Glomerular endothelial cell (primary cell): ENCODE data around the gene RNF215. TPM values are rescaled to one million over a fixed set of nuclear protein-coding genes. Genes with fewer than 3 reads are reported as not detected.
"Not testable (repeated sequence)": the region's sequence is repeated elsewhere in the genome, so short reads cannot be mapped to it uniquely, and the experiment has no call there.

Experiments used
- DNase-seq: peaks from one replicate; pipeline ENCODE4 v3.0.0-alpha.2; 2011; ENCODE audit warnings: low read depth, low spot score; ENCODE audit errors: extremely low read depth
- total RNA-seq: library from RNA; depleted of rRNA; stranded (reverse); fragments of >200 nt; gene quantifications from 2 replicates; pipeline ENCODE4 v1.2.3, GENCODE V29; 2015

The RNF215 gene
- total RNA-seq, 1 donor from 2014 or later: 18.8 TPM

DNA sequence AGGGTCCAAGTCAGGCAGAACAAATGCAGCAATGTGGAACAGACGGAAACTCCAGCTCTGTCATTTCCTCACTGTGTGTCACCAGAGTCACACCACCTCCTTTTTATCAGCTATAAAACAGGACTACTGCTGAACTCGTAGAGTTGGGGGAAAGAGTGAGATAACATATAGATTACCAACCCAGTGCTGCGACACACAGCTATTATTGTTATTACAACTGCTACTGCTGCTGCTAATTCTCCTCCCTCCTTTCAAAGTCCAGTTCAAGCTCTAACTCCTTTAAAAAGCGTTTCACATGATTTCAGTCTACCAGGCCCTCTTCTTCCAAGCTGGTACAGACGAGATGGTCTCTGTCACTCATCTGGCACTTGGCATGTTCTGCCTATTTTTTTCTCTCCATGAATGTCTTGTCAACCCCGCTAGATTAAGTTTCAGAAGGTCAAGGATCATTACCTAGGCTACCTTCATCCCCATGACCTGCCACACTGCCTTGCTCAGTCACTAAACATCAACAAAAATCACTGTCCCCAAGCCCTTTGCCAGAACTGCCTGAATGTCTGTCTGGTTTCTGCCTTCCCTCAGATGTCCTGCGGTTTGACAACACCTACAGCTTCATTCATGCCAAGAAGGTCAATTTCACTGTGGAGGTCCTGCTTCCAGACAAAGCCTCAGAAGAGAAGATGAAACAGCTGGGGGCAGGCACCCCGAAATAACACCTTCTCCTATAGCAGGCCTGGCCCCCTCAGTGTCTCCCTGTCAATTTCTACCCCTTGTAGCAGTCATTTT, 34.7 kb upstream of the RNF215 start:
- no peak for DNase-seq

DNA sequence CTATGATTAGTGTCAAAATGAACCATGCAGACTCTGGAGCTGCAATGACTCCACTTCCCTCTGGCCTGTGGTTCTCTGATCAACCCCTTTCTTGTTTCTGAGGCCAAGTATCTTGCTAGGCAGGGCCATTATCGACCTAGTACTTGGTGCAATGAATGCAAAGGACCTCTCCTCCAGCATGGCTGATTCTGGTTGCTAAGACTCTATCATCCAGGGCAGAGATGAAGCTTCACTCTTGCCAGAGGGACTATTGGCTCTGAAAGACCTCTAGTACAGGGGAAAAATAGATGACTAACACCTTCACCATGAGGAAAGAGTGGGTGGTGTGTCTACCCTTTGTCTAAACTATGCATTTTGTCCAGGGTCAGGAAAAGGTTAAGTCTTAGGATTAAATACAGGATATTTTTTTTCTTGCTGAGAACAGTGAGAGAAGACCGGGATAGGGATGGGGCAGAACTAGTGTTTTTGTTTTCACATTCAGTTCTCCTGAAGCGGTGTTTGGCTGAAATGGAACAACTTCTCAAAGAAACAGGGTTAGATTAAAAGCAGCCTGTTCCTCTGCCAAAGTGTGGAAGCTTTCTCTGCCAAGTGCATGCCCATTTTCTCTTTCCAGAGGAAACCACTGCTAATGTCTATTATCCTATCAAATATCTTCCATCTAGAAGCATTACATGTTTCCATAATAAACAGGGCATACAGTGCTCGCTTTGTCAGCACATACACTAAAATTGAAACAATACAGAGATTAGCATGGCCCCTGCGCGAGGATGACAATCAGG, 33.3 kb upstream of the RNF215 start:
- no peak for DNase-seq

DNA sequence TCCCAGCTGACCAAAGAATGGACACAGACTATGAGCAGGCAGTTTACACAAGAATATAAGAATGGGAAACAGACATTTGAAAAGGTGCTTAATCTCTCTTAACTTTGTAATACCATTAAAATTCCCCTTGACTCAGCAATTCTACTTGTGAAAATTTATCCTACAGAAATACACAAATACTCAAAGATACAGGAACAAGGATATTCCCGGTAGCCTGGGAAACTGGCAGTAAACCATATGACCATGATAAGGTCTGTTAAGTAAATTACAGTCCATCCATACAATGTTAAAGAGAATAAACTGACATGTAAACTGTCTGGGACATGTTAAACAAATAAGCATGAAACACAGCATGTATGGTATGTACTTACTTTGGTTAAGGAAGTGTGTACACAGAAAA, 29.6 kb upstream of the RNF215 start:
- no peak for DNase-seq

DNA sequence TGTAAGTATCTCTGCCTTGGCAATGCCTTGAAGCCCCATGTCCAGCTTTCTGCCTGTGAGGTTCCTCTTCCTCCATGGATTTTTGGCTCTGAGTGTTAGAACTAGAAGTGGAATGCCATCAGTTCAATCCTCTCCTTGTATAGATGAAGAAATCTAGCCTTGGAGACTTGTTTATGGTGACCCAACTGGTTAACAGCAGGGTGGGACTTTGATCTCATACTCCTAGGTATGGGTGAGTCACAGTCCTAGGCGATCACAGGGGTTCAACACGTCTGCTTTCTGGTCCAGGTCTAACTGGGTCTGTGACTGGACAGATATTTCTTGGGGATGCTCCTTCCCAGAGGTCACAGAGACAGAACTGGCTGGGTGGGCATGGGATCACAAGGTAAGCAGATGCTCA, 29.2 kb upstream of the RNF215 start:
- DNase-seq: no peak

DNA sequence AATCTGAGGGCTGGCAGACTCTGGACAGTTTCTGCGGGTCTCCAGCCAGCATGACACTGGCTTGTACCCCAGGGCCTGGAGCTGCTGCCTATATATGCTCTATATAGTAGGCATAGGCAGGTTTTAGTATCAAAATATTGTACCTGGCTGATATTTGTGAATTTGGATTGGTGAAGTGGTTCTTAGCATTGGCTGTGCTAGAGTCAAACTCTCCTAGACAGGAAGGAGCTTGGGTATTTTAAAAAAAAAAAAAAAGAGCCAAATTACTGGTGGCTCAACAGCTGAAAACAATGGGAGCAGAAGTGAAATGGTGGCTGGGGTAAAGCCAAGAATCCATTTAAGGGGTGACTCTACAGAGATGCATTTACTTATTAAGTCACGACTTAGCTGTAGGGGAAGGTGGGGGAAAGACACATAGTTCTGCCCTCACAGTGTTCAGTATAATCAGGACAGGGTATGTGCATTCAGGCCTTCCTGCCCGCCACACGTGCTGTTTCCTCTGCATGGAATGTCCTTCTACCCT, 27.4 kb upstream of the RNF215 start:
- DNase-seq: no peak

DNA sequence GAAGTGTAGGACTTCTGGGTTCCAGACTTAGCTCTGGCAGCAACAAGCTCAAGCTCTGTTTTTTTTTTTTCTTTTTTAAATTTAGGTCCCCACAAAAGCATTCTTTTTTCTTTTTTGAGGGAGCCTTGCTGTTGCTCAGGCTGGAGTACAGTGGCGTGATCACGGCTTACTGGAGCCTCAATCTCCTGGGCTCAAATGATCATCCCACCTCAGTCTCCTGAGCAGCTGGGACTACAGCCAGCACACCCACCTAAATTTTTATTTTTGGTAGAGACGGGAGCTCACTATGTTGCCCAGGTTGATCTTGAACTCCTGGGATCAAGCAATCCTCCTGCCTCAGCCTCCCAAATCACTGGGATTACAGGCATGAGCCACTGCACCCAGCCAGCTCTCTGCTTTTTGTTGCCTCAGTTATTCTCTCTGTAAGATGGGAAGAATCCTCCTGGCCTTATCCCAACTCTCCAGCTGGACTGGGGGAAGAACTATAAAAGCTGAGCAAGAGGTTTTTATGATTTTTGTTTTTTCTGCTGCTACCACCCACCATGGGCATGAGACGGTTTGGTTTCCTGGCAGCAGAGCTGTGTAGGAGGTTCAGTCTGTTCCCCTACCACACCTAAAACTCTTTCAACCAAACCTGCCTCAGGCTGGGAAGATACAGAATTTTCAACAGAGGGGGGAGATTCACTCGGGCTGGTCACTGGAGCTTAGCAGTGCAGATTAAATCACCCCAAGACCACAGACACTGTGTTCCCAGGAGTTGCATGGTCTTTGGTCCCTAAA, 26.7 kb upstream of the RNF215 start:
- no peak for DNase-seq

DNA sequence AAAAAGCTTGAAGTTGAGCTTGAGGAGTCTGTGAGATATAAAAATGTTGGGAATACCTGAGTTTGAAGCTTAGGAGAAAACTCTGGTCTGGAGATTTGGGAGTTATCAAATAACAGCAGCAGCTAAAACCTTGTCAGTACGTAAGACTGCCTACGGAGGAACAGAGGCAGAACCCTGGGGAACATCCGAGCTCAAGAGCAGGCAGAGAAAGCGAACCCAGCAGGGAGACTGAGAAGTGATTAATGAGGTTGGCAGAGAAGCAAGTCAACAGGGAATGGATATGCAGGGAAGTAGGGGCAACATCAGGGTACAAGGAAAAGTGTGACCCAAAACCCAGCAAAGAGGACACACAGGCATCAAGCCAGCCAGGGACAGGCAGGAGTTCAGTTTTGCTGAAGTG, 25.8 kb upstream of the RNF215 start:
- no peak for DNase-seq

DNA sequence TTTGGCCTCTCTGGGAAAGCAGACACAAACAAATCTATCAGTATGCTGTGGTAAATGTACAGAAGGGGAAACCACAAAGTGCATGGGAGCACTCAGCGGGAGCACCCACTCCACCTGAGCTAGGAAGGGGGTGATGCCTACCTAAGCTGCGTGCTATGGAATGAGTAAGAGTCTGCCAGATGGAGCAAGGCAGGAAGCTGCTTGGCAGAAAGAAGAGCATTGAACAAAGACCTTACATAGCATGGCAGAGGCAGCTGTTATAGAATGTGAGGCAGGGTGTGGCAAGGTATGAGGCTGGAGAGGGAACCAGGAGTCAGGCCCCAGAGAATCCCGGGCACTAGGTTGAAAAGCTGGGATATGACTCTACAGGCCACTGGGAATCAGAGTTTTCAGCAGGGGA, 24.6 kb upstream of the RNF215 start:
- DNase-seq: no peak

DNA sequence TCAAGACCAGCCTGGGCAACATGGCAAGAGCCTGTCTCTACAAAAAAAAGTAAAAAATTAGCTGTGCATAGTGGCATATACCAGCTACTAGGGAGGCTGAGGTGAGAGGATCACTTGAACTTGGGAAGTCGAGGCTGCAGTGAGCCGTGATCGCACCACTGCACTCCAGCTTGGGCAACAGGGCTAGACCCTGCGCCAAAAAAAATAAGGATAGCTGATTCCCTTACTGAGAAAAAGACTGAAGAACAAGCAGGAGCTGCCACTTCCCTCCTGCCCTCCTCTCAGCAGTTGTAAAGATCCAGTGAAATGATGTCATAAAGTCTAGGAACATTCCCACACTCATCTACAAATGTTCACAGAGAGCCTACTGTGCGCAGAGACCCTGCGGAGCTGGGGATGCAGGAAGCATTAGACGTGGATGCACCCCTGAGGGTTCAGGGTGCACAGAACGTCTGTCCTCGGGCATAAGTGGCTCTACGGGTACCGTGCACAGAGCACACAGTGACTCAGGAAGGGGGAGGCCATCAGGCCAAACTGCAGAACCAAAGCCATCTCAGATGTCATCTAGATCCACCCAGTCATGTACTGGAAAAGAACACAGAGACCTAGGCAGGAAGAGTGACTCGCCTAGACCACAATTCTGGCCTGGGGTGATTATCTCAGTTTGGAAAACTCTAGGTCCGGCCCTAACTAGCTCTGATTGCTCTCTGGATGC, 21.3 kb upstream of the RNF215 start:
- DNase-seq: no peak

DNA sequence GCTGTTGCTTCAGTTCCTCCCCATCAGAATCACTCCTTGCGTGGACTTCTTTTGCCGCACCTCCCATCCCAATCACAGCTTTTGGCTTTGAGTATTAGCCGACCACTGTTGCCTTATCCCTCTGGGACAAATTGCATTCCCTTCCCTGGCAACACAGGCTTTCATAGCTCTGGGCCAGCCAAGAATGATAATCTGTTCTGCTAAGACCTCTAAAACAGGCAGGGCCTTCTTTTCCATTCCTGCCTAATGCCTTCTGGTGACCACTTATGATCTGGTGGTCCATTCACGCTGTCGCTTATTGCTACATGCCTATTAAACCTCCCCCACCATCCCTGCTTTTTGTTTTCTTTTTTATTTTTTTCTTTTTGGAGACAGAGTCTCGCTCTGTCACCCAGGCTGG, 19.2 kb upstream of the RNF215 start:
- no peak for DNase-seq

DNA sequence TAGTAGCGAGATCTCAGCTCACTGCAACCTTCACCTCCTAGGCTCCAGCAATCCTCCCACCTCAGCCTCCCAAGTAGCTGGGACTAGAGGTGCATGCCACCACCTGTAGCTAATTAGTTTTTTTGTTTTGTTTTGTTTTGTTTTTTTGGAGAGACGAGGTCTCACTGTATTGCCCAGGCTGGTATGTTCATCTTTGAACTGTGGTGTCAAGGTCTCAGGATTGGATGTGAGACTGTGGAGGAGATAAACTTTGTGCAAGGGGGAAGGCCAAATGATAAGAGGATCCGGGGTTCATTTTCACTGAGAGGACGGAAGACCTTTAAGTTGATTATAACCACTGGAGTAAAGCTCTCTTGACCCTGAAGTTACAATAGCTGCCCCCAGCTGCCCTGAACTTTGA, 18.5 kb upstream of the RNF215 start:
- no peak for DNase-seq

DNA sequence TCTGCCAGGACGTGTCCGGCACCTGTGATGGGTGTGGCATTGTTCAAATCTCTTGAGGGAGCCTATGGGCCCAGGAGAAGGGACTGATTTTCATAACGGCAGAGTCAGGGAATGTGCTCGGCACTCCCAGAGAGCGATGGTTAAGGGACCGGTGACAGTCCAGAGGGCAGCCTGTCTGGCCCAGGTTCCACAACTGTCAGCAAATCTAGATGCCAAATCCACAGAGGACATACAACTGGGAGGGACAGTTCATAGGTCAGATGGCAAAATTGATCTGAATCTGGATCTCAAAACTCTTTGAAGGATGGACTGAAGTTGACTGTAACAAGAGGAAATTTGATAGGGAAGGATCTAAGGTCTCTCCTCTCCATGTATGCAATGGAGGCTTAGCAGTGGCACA, 17.1 kb upstream of the RNF215 start:
- DNase-seq: no peak

DNA sequence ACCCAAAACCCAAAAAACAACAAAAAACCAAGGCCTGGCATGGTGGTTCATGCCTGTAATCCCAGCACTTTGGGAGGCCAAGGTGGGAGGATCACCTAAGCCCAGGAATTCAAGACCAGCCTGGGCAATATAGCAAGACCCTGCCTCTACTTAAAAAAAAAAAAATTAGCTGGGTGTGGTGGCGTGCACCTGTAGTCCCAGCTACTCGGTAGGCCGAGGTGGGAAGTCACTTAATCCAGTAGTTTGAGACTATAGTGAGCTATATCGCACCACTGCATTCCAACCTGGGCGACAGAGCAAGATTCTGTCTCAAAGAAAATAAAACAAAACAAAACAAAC, 15.5 kb upstream of the RNF215 start:
- not testable (repeated sequence) for DNase-seq

DNA sequence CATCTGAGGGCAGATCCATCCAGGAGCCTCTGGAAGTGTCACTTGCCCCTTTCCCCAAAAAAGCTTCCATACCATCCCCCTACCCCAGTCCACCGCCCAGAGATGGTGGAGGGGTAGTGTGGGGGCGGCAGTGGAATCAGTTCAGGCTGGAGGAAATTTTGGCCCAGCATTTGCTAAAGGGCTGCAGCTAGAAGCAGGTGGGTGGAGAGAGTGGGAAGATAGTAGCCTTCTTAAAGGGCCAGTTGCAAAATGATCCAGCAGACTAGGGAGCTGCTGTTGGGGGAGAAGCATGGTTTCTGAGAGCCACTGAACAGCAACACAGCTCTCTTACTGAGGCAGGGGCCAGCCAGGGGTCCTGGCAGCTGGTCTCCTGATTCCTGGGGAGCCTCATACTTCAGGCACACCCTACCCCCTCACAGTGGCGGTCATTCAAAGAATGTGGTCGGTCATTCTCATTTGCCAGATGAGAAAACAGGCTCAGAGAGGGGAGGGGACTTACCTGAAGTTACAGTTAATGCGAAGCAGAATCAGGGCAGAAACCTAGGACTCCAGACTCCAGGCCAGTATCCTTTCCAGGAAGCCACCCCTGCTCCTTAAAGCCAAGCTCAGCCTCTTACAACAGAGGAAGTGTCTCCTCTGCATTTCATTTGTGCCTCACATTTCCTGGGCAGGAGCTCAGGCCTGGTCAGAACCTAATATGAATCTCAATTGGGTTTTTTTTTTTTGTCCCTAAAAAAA, 15.0 kb upstream of the RNF215 start:
- DNase-seq: no peak

DNA sequence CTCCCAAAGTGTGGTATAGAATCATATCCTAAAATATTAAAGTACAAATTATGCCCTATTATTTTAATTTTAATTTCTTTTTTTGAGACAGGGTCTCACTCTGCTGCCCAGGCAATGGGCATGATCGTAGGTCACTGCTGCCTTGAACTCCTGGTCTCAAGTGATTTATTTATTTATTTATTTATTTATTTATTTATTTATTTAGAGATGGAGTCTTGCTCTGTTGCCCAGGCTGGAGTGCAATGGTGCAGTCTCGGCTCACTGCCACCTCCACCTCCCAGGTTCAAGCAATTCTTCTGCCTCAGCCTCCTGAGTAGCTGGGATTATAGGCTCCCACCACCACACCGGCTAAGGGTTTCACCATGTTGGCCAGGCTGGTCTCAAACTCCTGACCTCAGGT, 13.8 kb upstream of the RNF215 start:
- DNase-seq: not testable (repeated sequence)

DNA sequence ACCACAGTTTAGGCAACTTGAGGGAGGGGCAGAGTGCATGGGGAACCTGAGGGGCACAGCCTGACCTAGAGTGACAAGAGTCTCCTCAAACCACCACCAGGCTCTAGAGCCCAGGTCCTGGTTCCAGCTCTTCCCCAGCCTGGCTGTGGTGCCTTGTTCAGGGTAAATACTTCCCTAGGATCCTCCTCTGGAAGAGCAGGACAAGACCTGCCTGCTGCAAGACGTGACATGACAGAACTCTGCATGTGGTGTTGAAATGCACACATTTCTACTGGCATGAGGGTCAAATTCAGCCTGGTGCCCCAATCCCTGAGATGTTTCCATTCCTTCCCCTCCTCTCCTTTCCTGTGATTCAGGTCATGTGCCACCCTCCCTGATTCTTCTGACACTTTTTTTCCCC, 12.9 kb upstream of the RNF215 start:
- DNase-seq: no peak

DNA sequence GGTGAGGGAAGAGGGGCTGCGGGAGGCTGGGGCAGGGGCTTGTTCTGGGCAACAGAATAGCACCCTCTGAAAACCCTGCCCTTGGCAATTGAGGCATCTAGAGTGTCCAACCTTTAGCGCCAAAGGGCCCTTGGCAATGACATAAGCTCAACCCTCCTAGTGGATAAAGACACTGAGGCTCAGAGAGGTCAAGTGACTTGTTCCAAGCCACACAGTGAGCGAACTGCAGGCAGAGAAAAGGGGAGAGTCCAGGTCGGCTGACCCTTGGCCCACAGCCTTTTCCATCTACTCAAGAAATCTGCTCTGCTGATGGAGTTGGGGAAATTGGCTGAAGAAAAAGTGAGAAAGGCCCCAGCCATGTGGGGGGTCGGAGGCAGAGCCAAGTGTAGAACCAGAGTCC, 12.5 kb upstream of the RNF215 start:
- DNase-seq: no peak

DNA sequence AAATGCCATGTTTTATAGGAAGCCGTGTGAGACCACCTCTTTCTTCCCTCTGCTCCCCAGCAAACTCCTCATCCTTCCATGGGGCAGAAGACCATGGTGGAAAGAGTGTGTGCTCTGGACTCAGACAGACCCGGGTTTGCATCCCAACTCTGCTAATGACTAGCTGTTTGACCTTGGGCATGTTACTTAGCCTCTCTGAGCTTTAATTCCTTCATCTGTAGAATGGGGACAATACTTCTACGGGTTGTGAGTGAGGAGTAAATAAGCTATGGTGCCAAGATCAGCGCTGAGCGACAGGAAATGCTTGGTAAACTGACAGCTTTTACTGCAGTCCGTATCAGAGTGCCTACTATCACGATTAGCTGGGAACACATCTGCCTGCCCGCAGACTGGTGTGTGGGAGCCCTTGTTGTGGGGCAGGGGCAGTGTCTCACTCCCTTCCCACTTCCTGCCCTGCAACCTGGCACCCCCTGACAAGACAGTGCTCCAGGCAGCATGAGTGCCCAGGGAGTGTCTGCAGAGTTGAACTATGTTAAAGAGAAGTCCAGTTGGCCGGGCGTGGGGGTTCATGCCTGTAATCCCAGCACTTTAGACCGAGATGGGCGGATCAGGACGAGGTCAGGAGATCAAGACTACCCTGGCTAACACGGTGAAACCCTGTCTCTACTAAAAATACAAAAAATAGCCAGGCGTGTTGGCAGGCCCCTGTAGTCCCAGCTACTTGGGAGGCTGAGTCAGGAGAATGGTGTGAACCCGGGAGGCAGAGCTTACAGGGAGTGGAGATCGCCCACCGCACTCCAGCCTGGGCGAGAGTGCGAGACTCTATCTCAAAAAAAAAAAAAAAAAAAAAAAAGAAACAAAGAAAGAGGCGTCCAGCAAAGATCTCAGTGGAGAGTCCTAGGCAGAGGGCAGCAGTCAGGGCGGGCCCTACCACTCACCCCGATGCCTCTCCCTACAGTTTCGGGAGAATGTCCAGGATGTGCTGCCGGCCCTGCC, 11.8 kb upstream of the RNF215 start:
- DNase-seq: no peak
